ENCODE data around the gene SUMO1.
"Not testable (repeated sequence)": the region's sequence is repeated elsewhere in the genome, so short reads cannot be mapped to it uniquely, and the experiment has no call there.

The SUMO1 gene

GRCh38 chr2:202238234-202239197 lies at the start of gene SUMO1:
TSS of gene SUMO1 (minus strand) at chr2:202238597. CDS start at chr2:202238451, 146 bp downstream.
- DNase-seq = peak; percentile 98

GRCh38 chr2:202286595-202286994 lies 48.2 kb upstream of the SUMO1 start:
- DNase-seq = no peak

- DNase-seq = peak; percentile 49
Observed at GRCh38 chr2:202278944-202279343, 40.5 kb upstream of the SUMO1 start.

GRCh38 chr2:202278036-202278760 lies 39.8 kb upstream of the SUMO1 start:
- DNase-seq = no peak

GRCh38 chr2:202276078-202276720 lies 37.8 kb upstream of the SUMO1 start:
- DNase-seq = not testable (repeated sequence)

- no peak for DNase-seq
Observed at GRCh38 chr2:202270487-202270886, 32.1 kb upstream of the SUMO1 start.

- no peak for DNase-seq
Observed at GRCh38 chr2:202269585-202269984, 31.2 kb upstream of the SUMO1 start.

- DNase-seq = peak; percentile 36
Observed at GRCh38 chr2:202267495-202267894, 29.1 kb upstream of the SUMO1 start.

- peak; percentile 98 for DNase-seq
Observed at GRCh38 chr2:202265467-202266277, 27.3 kb upstream of the SUMO1 start, which contains the start of gene NOP58. TSS of gene NOP58 (plus strand) at chr2:202265763. CDS start at chr2:202265942, 179 bp downstream.

- DNase-seq = peak; percentile 11
Observed at GRCh38 chr2:202261531-202261930, 23.1 kb upstream of the SUMO1 start.

- no peak for DNase-seq
Observed at GRCh38 chr2:202251494-202251893, 13.1 kb upstream of the SUMO1 start.

- no peak for DNase-seq
Observed at GRCh38 chr2:202249521-202250253, 11.3 kb upstream of the SUMO1 start.

- DNase-seq = not testable (repeated sequence)
Observed at GRCh38 chr2:202247710-202248109, 9.3 kb upstream of the SUMO1 start.

- peak; percentile 70 for DNase-seq
Observed at GRCh38 chr2:202237787-202238233, 587 bp downstream of the SUMO1 start.

GRCh38 chr2:202221873-202222272 lies 16.5 kb downstream of the SUMO1 start:
- DNase-seq = peak; percentile 36

GRCh38 chr2:202215179-202215578 lies 23.2 kb downstream of the SUMO1 start:
- DNase-seq = no peak

GRCh38 chr2:202208526-202208925 lies 29.9 kb downstream of the SUMO1 start:
- no peak for DNase-seq

- DNase-seq = no peak
Observed at GRCh38 chr2:202204855-202205254, 33.5 kb downstream of the SUMO1 start.

- no peak for DNase-seq
Observed at GRCh38 chr2:202203348-202203747, 35.0 kb downstream of the SUMO1 start.

GRCh38 chr2:202201220-202202160 lies 36.9 kb downstream of the SUMO1 start:
- no peak for DNase-seq

Data from NCI-H82 (cell line).